ENCODE measurements around the gene HIVEP2. TPM values are rescaled to one million over a fixed set of nuclear protein-coding genes. Genes with fewer than 3 reads are reported as not detected.

HIVEP2 gene
- polyA plus RNA-seq, 3 donors, result 0.16 to 1.4 (median 0.64) TPM

DNA sequence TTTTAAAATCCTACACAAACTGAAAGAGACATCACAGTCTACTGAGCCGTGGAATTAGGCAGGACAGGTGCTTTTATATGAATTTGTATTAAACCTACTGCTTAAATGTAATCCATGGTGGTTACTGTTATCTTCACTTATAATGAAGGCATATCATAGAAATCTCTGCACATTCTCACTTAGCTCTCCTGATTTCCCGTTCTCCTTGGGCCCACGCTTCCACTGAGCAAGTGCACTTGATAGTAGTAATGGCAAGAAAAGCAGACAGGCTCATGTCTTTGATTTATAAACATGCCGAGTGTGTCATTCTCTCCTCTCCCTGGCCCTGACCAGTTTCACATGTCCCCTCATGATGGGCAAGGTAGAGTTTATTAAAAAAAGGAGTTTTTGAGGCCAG lies 186.3 kb downstream of the HIVEP2 start:
- TF ChIP-seq, protein P1, sequence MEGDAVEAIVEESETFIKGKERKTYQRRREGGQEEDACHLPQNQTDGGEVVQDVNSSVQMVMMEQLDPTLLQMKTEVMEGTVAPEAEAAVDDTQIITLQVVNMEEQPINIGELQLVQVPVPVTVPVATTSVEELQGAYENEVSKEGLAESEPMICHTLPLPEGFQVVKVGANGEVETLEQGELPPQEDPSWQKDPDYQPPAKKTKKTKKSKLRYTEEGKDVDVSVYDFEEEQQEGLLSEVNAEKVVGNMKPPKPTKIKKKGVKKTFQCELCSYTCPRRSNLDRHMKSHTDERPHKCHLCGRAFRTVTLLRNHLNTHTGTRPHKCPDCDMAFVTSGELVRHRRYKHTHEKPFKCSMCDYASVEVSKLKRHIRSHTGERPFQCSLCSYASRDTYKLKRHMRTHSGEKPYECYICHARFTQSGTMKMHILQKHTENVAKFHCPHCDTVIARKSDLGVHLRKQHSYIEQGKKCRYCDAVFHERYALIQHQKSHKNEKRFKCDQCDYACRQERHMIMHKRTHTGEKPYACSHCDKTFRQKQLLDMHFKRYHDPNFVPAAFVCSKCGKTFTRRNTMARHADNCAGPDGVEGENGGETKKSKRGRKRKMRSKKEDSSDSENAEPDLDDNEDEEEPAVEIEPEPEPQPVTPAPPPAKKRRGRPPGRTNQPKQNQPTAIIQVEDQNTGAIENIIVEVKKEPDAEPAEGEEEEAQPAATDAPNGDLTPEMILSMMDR (IDR thresholded peaks at IDR 0.05), result no peak
- Histone ChIP-seq H3K9me3 (replicated peaks in 1 of 2; ENCODE audit: control insufficient read depth in 1 of 2, insufficient read depth in 1 of 2, low read length in 2 of 2) (no peaks in the 10 kb centered on the region), H3K4me2 (replicated peaks; ENCODE audit: extremely low read depth, low read length, poor library complexity, severe bottlenecking) (no peak overlapping the region), H3K4me1 (ENCODE audit: control insufficient read depth in 1 of 2, insufficient read depth in 2 of 2, low read length in 2 of 2) (no peaks in the 10 kb centered on the region), H2AFZ (ENCODE audit: insufficient read depth, low read depth, low read length, poor library complexity, severe bottlenecking) (no peak overlapping the region), H3K27ac (ENCODE audit: low read depth in 1 of 2, low read length in 2 of 2) (no peak overlapping the region), H3K27me3 (ENCODE audit: control insufficient read depth in 2 of 2, insufficient read depth in 2 of 2, low read length in 2 of 2) (no peaks in the 10 kb centered on the region), H4K20me1 (ENCODE audit: insufficient read depth, low read length) (no peaks in the 10 kb centered on the region), H3K9ac (ENCODE audit: insufficient read depth, low read length, poor library complexity, severe bottlenecking) (no peak overlapping the region), H3K4me3 (replicated peaks in 1 of 3; ENCODE audit: low read depth in 2 of 3, low read length in 3 of 3) (no peak overlapping the region), H3K79me2 (ENCODE audit: insufficient read depth, low read length) (no peaks in the 10 kb centered on the region), H3K36me3 (replicated peaks in 1 of 2; ENCODE audit: control insufficient read depth in 1 of 2, insufficient read depth in 2 of 2, low read length in 2 of 2) (peaks cover 7 to 29% of the 10 kb centered on the region in 2 donors)
- peaks cover 18 to 25% of the 10 kb centered on the region in 2 donors for H3K36me3 Mint-ChIP-seq
- no peaks in the 10 kb centered on the region for H3K4me1 Mint-ChIP-seq
- DNase-seq, result no peak
- peak overlapping the region in 1 of 7 donors; percentile 56 for H3K27ac Mint-ChIP-seq
- H3K9me3 Mint-ChIP-seq, result peaks cover 0 to 2% (median 0%) of the 10 kb centered on the region in 7 donors
- H3K27me3 Mint-ChIP-seq (ENCODE audit: low read depth in 3 of 3), result no peaks in the 10 kb centered on the region
- no CpG with 5 or more reads among the region's 4 CpGs for WGBS (ENCODE audit: insufficient coverage)
- intact Hi-C loops (cut with micrococcal nuclease), result no loop called here
- no peak overlapping the region for H3K4me3 Mint-ChIP-seq

DNA sequence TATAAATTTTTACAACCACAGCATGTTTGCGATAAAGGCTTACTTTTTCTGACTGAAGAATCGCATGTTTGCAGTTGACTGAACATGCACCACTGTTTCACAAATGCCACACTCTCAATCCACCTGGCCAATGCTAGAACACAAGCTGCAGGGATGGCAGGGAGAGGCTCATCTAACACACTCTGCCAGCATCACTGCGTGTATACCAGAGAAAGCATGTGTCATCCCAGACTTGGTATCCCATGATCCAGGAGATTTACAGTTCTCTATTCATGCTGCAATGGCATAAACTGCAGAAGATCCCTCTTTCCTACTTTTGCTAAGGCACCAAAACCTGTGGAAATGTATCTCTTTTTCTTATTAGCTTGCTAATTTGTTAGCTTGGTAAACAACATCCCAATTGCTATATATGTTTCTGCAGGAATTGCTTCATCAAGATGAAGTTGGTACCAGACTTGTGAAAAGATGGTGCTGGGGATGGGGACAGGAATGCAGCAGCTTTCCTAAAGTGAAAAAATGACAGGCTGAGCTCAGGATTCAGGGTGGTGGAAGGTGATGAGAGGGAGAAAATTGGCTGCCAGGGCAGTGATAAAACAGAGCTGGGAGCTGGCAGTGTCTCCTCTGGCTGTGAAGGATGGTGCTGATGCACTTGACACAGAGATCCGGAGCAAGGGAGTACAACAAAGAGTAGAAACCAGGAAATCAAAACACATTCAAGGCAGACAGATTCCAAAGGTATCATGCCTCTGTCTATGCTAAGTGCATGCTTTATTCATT lies 186.9 kb downstream of the HIVEP2 start:
- peaks cover 0 to 2% (median 0%) of the 10 kb centered on the region in 7 donors for H3K9me3 Mint-ChIP-seq
- no peaks in the 10 kb centered on the region for H3K27me3 ChIP-seq (ENCODE audit: control insufficient read depth in 2 of 2, insufficient read depth in 2 of 2, low read length in 2 of 2)
- 100% methylated on average over 4 of the region's 4 CpGs for whole genome bisulfite sequencing (ENCODE audit: insufficient coverage)
- intact Hi-C loops (cut with micrococcal nuclease), result no loop called here
- H3K27me3 Mint-ChIP-seq (ENCODE audit: low read depth in 3 of 3), result no peaks in the 10 kb centered on the region
- peaks cover 7 to 33% of the 10 kb centered on the region in 2 donors for H3K36me3 ChIP-seq (replicated peaks in 1 of 2; ENCODE audit: control insufficient read depth in 1 of 2, insufficient read depth in 2 of 2, low read length in 2 of 2)
- no peaks in the 10 kb centered on the region for H3K4me1 Mint-ChIP-seq
- H3K4me3 Mint-ChIP-seq, result no peak overlapping the region
- H3K9ac ChIP-seq (ENCODE audit: insufficient read depth, low read length, poor library complexity, severe bottlenecking), result no peak overlapping the region
- no peaks in the 10 kb centered on the region for H3K79me2 ChIP-seq (ENCODE audit: insufficient read depth, low read length)
- no peak overlapping the region for H2AFZ ChIP-seq (ENCODE audit: insufficient read depth, low read depth, low read length, poor library complexity, severe bottlenecking)
- peaks cover 22 to 26% of the 10 kb centered on the region in 2 donors for H3K36me3 Mint-ChIP-seq
- no peak overlapping the region for H3K4me2 ChIP-seq (replicated peaks; ENCODE audit: extremely low read depth, low read length, poor library complexity, severe bottlenecking)
- H3K27ac Mint-ChIP-seq, result no peak overlapping the region
- no peak for DNase-seq
- TF ChIP-seq, protein P1 (IDR thresholded peaks at IDR 0.05), result no peak
- no peaks in the 10 kb centered on the region for H3K9me3 ChIP-seq (replicated peaks in 1 of 2; ENCODE audit: control insufficient read depth in 1 of 2, insufficient read depth in 1 of 2, low read length in 2 of 2)
- no peak overlapping the region for H3K4me3 ChIP-seq (replicated peaks in 1 of 3; ENCODE audit: low read depth in 2 of 3, low read length in 3 of 3)
- H3K4me1 ChIP-seq (ENCODE audit: control insufficient read depth in 1 of 2, insufficient read depth in 2 of 2, low read length in 2 of 2), result no peaks in the 10 kb centered on the region
- no peaks in the 10 kb centered on the region for H4K20me1 ChIP-seq (ENCODE audit: insufficient read depth, low read length)
- H3K27ac ChIP-seq (ENCODE audit: low read depth in 1 of 2, low read length in 2 of 2), result no peak overlapping the region
